Spleen (tissue), 11 donors: ENCODE results near the gene ST8SIA3. TPM values are rescaled to one million over a fixed set of nuclear protein-coding genes. Genes with fewer than 3 reads are reported as not detected.

Experiments used
- DNase-seq: peaks from one replicate; pipeline ENCODE4 v3.0.0-alpha.2; 2020
- H3K27ac ChIP-seq, 8 donors: fragments of 200-600 bp; sonication (generic) in 7 of 8; 1 replicate in 4 of 8; 2 replicates in 4 of 8; pipeline versions ENCODE4 v1.5.0 to v1.8.0; 2016 to 2021; ENCODE audit warnings: inconsistent platforms in 4 of 8, mild to moderate bottlenecking in 4 of 8, moderate library complexity in 1 of 8
- H3K27me3 ChIP-seq, 7 donors: fragments of 200-600 bp; sonication (generic) in 6 of 7; replicated peaks in 1 of 7; 1 replicate in 4 of 7; 2 replicates in 3 of 7; pipeline versions ENCODE4 v1.5.0 to v1.8.0; 2016 to 2021; ENCODE audit warnings: inconsistent platforms in 3 of 7, mild to moderate bottlenecking in 1 of 7
- H3K36me3 ChIP-seq, 6 donors: fragments of 200-600 bp; sonication (generic) in 5 of 6; 1 replicate in 4 of 6; 2 replicates in 2 of 6; pipeline versions ENCODE4 v1.5.0 to v1.8.0; 2016 to 2021; ENCODE audit warnings: inconsistent platforms in 2 of 6
- H3K4me1 ChIP-seq, 6 donors: fragments of 200-600 bp; sonication (generic) in 5 of 6; 1 replicate in 3 of 6; 2 replicates in 3 of 6; pipeline versions ENCODE4 v1.5.0 to v1.8.0; 2016 to 2021; ENCODE audit warnings: inconsistent platforms in 3 of 6
- H3K4me3 ChIP-seq, 8 donors: fragments of 200-600 bp; sonication (generic) in 7 of 8; 1 replicate in 4 of 8; 2 replicates in 4 of 8; pipeline versions ENCODE4 v1.5.0 to v1.8.0; 2016 to 2021; ENCODE audit warnings: inconsistent platforms in 4 of 8, mild to moderate bottlenecking in 4 of 8, moderate library complexity in 2 of 8
- H3K9me3 ChIP-seq, 8 donors: fragments of 200-600 bp; sonication (generic) in 7 of 8; 1 replicate in 4 of 8; 2 replicates in 4 of 8; pipeline versions ENCODE4 v1.5.0 to v1.8.0; 2016 to 2021; ENCODE audit warnings: inconsistent platforms in 4 of 8
- CTCF ChIP-seq, 11 experiments: fragments of 200-600 bp in 7 of 11; fragments of 450-650 bp in 4 of 11; sonication (generic) in 4 of 11; IDR thresholded peaks in 8 of 11; conservative IDR thresholded peaks in 3 of 11; 1 replicate in 7 of 11; 2 replicates in 4 of 11; pipeline versions ENCODE4 v1.4.0 to v1.8.0; 2016 to 2021; ENCODE audit warnings: antibody characterized with exemption in 11 of 11, inconsistent platforms in 4 of 11, mild to moderate bottlenecking in 1 of 11
- POLR2A ChIP-seq, 3 donors: fragments of 450-650 bp; IDR thresholded peaks; one replicate each; pipeline ENCODE4 v1.5.1; 2017; ENCODE audit warnings: antibody characterized with exemption in 3 of 3, mild to moderate bottlenecking in 1 of 3
- POLR2AphosphoS5 ChIP-seq, 3 donors: sonication (generic); formaldehyde crosslinking; IDR thresholded peaks; one replicate each; pipeline ENCODE4 v1.5.1; 2017; ENCODE audit warnings: antibody characterized with exemption in 3 of 3
- WGBS, 5 donors: extraction: QIAGEN DNeasy Blood & Tissue Kit in 3 of 5; methylation state at CpG; one replicate each; pipeline versions ENCODE4 v1.1.5 to v1.1.7; 2013 to 2018; 5-methylcytosine and 5-hydroxymethylcytosine counted together
- intact Hi-C: fragments of 100-400 bp; cut with DNase I; formaldehyde crosslinking; loops from one replicate; pipeline ENCODE4 v1.15.0; 2023; ENCODE audit warnings: low total_unique reads
- polyA plus RNA-seq, 3 donors: library from polyadenylated mRNA; stranded (reverse); fragments of 200-250 nt; gene quantifications; one replicate each; pipeline ENCODE4 v1.2.1, GENCODE V29; 2013
- total RNA-seq, 7 donors: library from RNA; depleted of rRNA in 3 of 7; stranded (reverse); fragments of >200 nt in 3 of 7; fragmentation: NEBNext Ultra II Directional in 4 of 7; extraction: Animal tissue kit (Norgen Biotek cat#: 25700) in 4 of 7; gene quantifications; one replicate each; pipeline versions ENCODE4 v1.1.0 to v1.2.1, GENCODE V29; 2016 to 2021
- donor health status: healthy with polysubstance abuse.
- donor health status: DM: no; HTN: no; CAD: no; lungs with moderate emphysema.
- donor health status: DM: no; HTN: no; CAD: no.
- donor health status: Bipolar disorder and iron deficiency.
- donor health status: healthy.
- donor health status: DM: no; HTN: no; CAD: no.
- donor health status: DM: yes; HTN: yes; CAD: no.

ST8SIA3 gene
- total and polyA plus RNA-seq, 10 donors, result not detected

- Histone ChIP-seq H3K27me3 (peaks cover 0 to 33% (median 1%) of the 10 kb centered on the region in 7 donors), H3K36me3 (no peaks in the 10 kb centered on the region), H3K4me3 (no peak overlapping the region), H3K4me1 (no peaks in the 10 kb centered on the region), H3K9me3 (peaks cover 0 to 7% (median 0%) of the 10 kb centered on the region in 8 donors), H3K27ac (no peak overlapping the region)
- DNase-seq, result no peak
- intact Hi-C loops, result no loop called here
- TF ChIP-seq POLR2A (IDR thresholded peaks at IDR 0.05), result no peak
- no peak for TF ChIP-seq CTCF (IDR thresholded peaks at IDR 0.05 in 8 of 11, conservative IDR thresholded peaks at IDR 0.05 in 3 of 11)
- TF ChIP-seq POLR2AphosphoS5 (IDR thresholded peaks at IDR 0.05), result no peak
- WGBS, 5 donors, result 44 to 72% (median 60%) methylated on average over 4 of the region's 4 CpGs
Observed at GRCh38 chr18:57359433-57359832, 7.1 kb downstream of the ST8SIA3 start.

GRCh38 chr18:57362714-57363113 is 10.4 kb downstream of the ST8SIA3 start:
- H3K9me3 ChIP-seq, result no peaks in the 10 kb centered on the region
- peaks cover 0 to 18% (median 0%) of the 10 kb centered on the region in 7 donors for H3K27me3 ChIP-seq
- H3K36me3 ChIP-seq, result no peaks in the 10 kb centered on the region
- no peaks in the 10 kb centered on the region for H3K4me1 ChIP-seq
- no peak overlapping the region for H3K27ac ChIP-seq
- intact Hi-C loops, result no loop called here
- H3K4me3 ChIP-seq, result no peak overlapping the region
- TF ChIP-seq POLR2AphosphoS5 (IDR thresholded peaks at IDR 0.05) (no peak), CTCF (IDR thresholded peaks at IDR 0.05 in 8 of 11, conservative IDR thresholded peaks at IDR 0.05 in 3 of 11) (no peak), POLR2A (IDR thresholded peaks at IDR 0.05) (no peak)
- no peak for DNase-seq

GRCh38 chr18:57364460-57364859 is 12.1 kb downstream of the ST8SIA3 start:
- TF ChIP-seq POLR2A (IDR thresholded peaks at IDR 0.05), result no peak
- no peak for TF ChIP-seq POLR2AphosphoS5 (IDR thresholded peaks at IDR 0.05)
- TF ChIP-seq CTCF (IDR thresholded peaks at IDR 0.05 in 8 of 11, conservative IDR thresholded peaks at IDR 0.05 in 3 of 11), result no peak
- intact Hi-C loops, result no loop called here
- Histone ChIP-seq H3K4me1 (no peaks in the 10 kb centered on the region), H3K27ac (no peak overlapping the region), H3K9me3 (no peaks in the 10 kb centered on the region), H3K4me3 (no peak overlapping the region), H3K27me3 (peaks cover 0 to 22% (median 0%) of the 10 kb centered on the region in 7 donors), H3K36me3 (no peaks in the 10 kb centered on the region)
- 67 to 94% (median 89%) methylated on average over 2 of the region's 2 CpGs for WGBS, 5 donors
- no peak for DNase-seq

- intact Hi-C loops, result no loop called here
- WGBS, 5 donors, result 71 to 94% (median 80%) methylated on average over 2 of the region's 2 CpGs
- Histone ChIP-seq H3K36me3 (no peaks in the 10 kb centered on the region), H3K27me3 (peaks cover 0 to 25% (median 0%) of the 10 kb centered on the region in 7 donors), H3K9me3 (no peaks in the 10 kb centered on the region), H3K4me3 (no peak overlapping the region), H3K27ac (no peak overlapping the region), H3K4me1 (no peaks in the 10 kb centered on the region)
- DNase-seq, result no peak
- TF ChIP-seq POLR2AphosphoS5 (IDR thresholded peaks at IDR 0.05), result no peak
Observed at GRCh38 chr18:57366528-57367081, 14.2 kb downstream of the ST8SIA3 start.

- 87 to 92% (median 90%) methylated on average over 9 of the region's 9 CpGs for WGBS, 5 donors
- DNase-seq, result no peak
- TF ChIP-seq POLR2A (IDR thresholded peaks at IDR 0.05) (no peak), POLR2AphosphoS5 (IDR thresholded peaks at IDR 0.05) (no peak), CTCF (IDR thresholded peaks at IDR 0.05 in 8 of 11, conservative IDR thresholded peaks at IDR 0.05 in 3 of 11) (no peak)
- Histone ChIP-seq H3K27ac (no peak overlapping the region), H3K9me3 (no peaks in the 10 kb centered on the region), H3K36me3 (no peaks in the 10 kb centered on the region), H3K27me3 (peaks cover 0 to 7% (median 0%) of the 10 kb centered on the region in 7 donors), H3K4me1 (no peaks in the 10 kb centered on the region), H3K4me3 (no peak overlapping the region)
- intact Hi-C loops, result no loop called here
Observed at GRCh38 chr18:57372444-57372843, 20.1 kb downstream of the ST8SIA3 start.
